IMR-90 (cell line): ENCODE measurements around the gene KRT33A. TPM values are rescaled to one million over a fixed set of nuclear protein-coding genes. Genes with fewer than 3 reads are reported as not detected.

Experiments
- ATAC-seq: fragments of 200-7000 bp; cut with Tn5 transposase; 2 replicates; pipeline ENCODE4 v1.9.1; 2020; ENCODE audit warnings: low read depth, mild to moderate bottlenecking, moderate library complexity
- BruUV-seq: library from RNA; stranded (reverse); fragments of 400-500 nt; replicated peaks from 2 replicates; lab custom pipeline; 2021; lab: Mats Ljungman, UMichigan
- CTCF ChIA-PET: fragments of 300-600 bp; formaldehyde crosslinking; extraction: SDS; loops from one replicate; lab custom pipeline; 2021; ENCODE audit warnings: antibody characterized with exemption; lab: Yijun Ruan, JAX
- POLR2A ChIA-PET: fragments of 300-600 bp; sonication (Branson Sonifier 250); formaldehyde crosslinking; loops from one replicate; lab custom pipeline; 2022; ENCODE audit warnings: antibody characterized with exemption; ENCODE audit not compliant: unreplicated experiment; lab: Charles Lee
- DNase-seq: peaks from one replicate; pipeline ENCODE4 v3.0.0; 2013
- H2AFZ ChIP-seq: replicated peaks from 2 replicates; pipeline ENCODE3; 2013; ENCODE audit warnings: low read length, mild to moderate bottlenecking; ENCODE audit not compliant: poor library complexity
- H2AK5ac ChIP-seq: 2 replicates; pipeline ENCODE4 v1.6.1; 2013; ENCODE audit warnings: low read depth, low read length, inconsistent platforms
- H2AK9ac ChIP-seq: replicated peaks from 2 replicates; pipeline ENCODE3; 2013; ENCODE audit warnings: mild to moderate bottlenecking, low read depth, low read length, moderate library complexity; ENCODE audit not compliant: poor library complexity
- H2BK120ac ChIP-seq: 2 replicates; pipeline ENCODE4 v1.6.1; 2013; ENCODE audit warnings: low read depth, low read length, inconsistent platforms
- H2BK15ac ChIP-seq: 3 replicates; pipeline ENCODE4 v1.6.1; 2013; ENCODE audit warnings: low read depth, low read length, inconsistent platforms
- H2BK20ac ChIP-seq: 2 replicates; pipeline ENCODE4 v1.6.1; 2013; ENCODE audit warnings: low read depth, mild to moderate bottlenecking, inconsistent platforms, low read length, moderate library complexity
- H2BK5ac ChIP-seq: 2 replicates; pipeline ENCODE4 v1.6.1; 2013; ENCODE audit warnings: mild to moderate bottlenecking, low read depth, low read length, inconsistent platforms; ENCODE audit not compliant: poor library complexity, severe bottlenecking
- H3K14ac ChIP-seq: replicated peaks from 2 replicates; pipeline ENCODE4 v1.6.1; 2013; ENCODE audit warnings: low read depth, low read length, inconsistent platforms
- H3K18ac ChIP-seq: 2 replicates; pipeline ENCODE4 v1.6.1; 2013; ENCODE audit warnings: low read depth, low read length, control low read depth
- H3K23ac ChIP-seq: 2 replicates; pipeline ENCODE4 v1.6.1; 2013; ENCODE audit warnings: low read depth, low read length, inconsistent platforms
- H3K27ac ChIP-seq: 2 replicates; pipeline ENCODE4 v1.5.1; 2013; ENCODE audit warnings: mild to moderate bottlenecking, control low read depth, low read length; ENCODE audit not compliant: insufficient read depth
- H3K27me3 ChIP-seq: 2 replicates; pipeline ENCODE4 v1.6.1; 2013; ENCODE audit warnings: low read length; ENCODE audit not compliant: control insufficient read depth, insufficient read depth
- H3K36me3 ChIP-seq: 2 replicates; pipeline ENCODE4 v1.6.1; 2013; ENCODE audit warnings: low read length, mixed read lengths; ENCODE audit not compliant: control insufficient read depth, insufficient read depth
- H3K4ac ChIP-seq: 2 replicates; pipeline ENCODE4 v1.6.1; 2013; ENCODE audit warnings: low read depth, low read length, inconsistent platforms
- H3K4me1 ChIP-seq: 2 replicates; pipeline ENCODE4 v1.6.1; 2013; ENCODE audit warnings: low read length, mixed read lengths; ENCODE audit not compliant: control insufficient read depth, insufficient read depth
- H3K4me2 ChIP-seq: 2 replicates; pipeline ENCODE4 v1.6.1; 2013; ENCODE audit warnings: low read depth, mild to moderate bottlenecking, control low read depth, low read length, moderate library complexity
- H3K4me3 ChIP-seq: 2 replicates; pipeline ENCODE4 v1.5.1; 2013; ENCODE audit warnings: low read depth, mild to moderate bottlenecking, control low read depth, low read length, moderate library complexity; ENCODE audit not compliant: insufficient read depth
- H3K56ac ChIP-seq: 2 replicates; pipeline ENCODE4 v1.6.1; 2013; ENCODE audit warnings: low read length, inconsistent platforms; ENCODE audit not compliant: insufficient read depth; ENCODE audit errors: extremely low read depth
- H3K79me1 ChIP-seq, 2 experiments: 2 replicates each; pipeline ENCODE4 v1.6.1; 2013; ENCODE audit warnings: low read length in 2 of 2, inconsistent platforms in 1 of 2, low read depth in 1 of 2
- H3K9ac ChIP-seq: 2 replicates; pipeline ENCODE4 v1.6.1; 2013; ENCODE audit warnings: low read depth, low read length, control low read depth
- H3K9me1 ChIP-seq: 2 replicates; pipeline ENCODE4 v1.6.1; 2013; ENCODE audit warnings: low read length, inconsistent platforms; ENCODE audit not compliant: insufficient read depth
- H3K9me3 ChIP-seq: 2 replicates; pipeline ENCODE4 v1.6.1; 2013; ENCODE audit warnings: low read length; ENCODE audit not compliant: control insufficient read depth, insufficient read depth
- H4K20me1 ChIP-seq: 2 replicates; pipeline ENCODE4 v1.6.1; 2013; ENCODE audit warnings: low read length, inconsistent platforms; ENCODE audit not compliant: insufficient read depth
- H4K5ac ChIP-seq: 2 replicates; pipeline ENCODE4 v1.6.1; 2013; ENCODE audit warnings: mild to moderate bottlenecking, low read depth, low read length, control low read depth
- H4K8ac ChIP-seq, 2 experiments: 2 replicates each; pipeline ENCODE4 v1.6.1; 2013; ENCODE audit warnings: low read depth in 2 of 2, low read length in 2 of 2, control low read depth in 1 of 2, inconsistent platforms in 1 of 2
- H4K91ac ChIP-seq: 2 replicates; pipeline ENCODE4 v1.6.1; 2013; ENCODE audit warnings: low read depth, low read length, inconsistent platforms; ENCODE audit not compliant: insufficient read depth
- BHLHE40 ChIP-seq: fragments of 150-350 bp; IDR thresholded peaks from 2 replicates; pipeline ENCODE4 v1.6.1; 2016; ENCODE audit warnings: mild to moderate bottlenecking, low read depth, low read length
- CEBPB ChIP-seq: IDR thresholded peaks from 2 replicates; pipeline ENCODE4 v1.6.1; 2012; ENCODE audit warnings: low read depth, low read length, improper control_type of control experiment
- CHD1 ChIP-seq: IDR thresholded peaks from 2 replicates; pipeline ENCODE4 v1.6.1; 2012; ENCODE audit warnings: low read depth, low read length, improper control_type of control experiment
- CTCF ChIP-seq: conservative IDR thresholded peaks from 2 replicates; pipeline ENCODE4 v1.5.1; 2012; ENCODE audit warnings: mild to moderate bottlenecking, low read depth, low read length, improper control_type of control experiment
- ELK1 ChIP-seq: fragments of 150-350 bp; IDR thresholded peaks from 2 replicates; pipeline ENCODE4 v1.6.1; 2016; ENCODE audit warnings: low read depth, mild to moderate bottlenecking, low read length, moderate library complexity, borderline replicate concordance
- FOS ChIP-seq: fragments of 150-350 bp; IDR thresholded peaks from 2 replicates; pipeline ENCODE4 v1.6.1; 2016; ENCODE audit warnings: low read depth, low read length
- MAFK ChIP-seq: IDR thresholded peaks from 2 replicates; pipeline ENCODE4 v1.6.1; 2012; ENCODE audit warnings: low read depth, low read length, improper control_type of control experiment
- MAZ ChIP-seq: IDR thresholded peaks from 2 replicates; pipeline ENCODE4 v1.6.1; 2012; ENCODE audit warnings: low read depth, mild to moderate bottlenecking, low read length, improper control_type of control experiment, moderate library complexity, borderline replicate concordance
- MXI1 ChIP-seq: IDR thresholded peaks from 2 replicates; pipeline ENCODE4 v1.6.1; 2012; ENCODE audit warnings: low read depth, mild to moderate bottlenecking, low read length, moderate library complexity, borderline replicate concordance
- NFE2L2 ChIP-seq: fragments of 150-350 bp; IDR thresholded peaks from 2 replicates; pipeline ENCODE4 v1.6.1; 2016; ENCODE audit warnings: low read depth, mild to moderate bottlenecking, low read length
- POLR2A ChIP-seq: IDR thresholded peaks from 2 replicates; pipeline ENCODE4 v1.6.1; 2012; ENCODE audit warnings: mild to moderate bottlenecking, low read depth, low read length
- RAD21 ChIP-seq: IDR thresholded peaks from 2 replicates; pipeline ENCODE4 v1.6.1; 2012; ENCODE audit warnings: low read length, improper control_type of control experiment
- RCOR1 ChIP-seq: IDR thresholded peaks from 2 replicates; pipeline ENCODE4 v1.6.1; 2012; ENCODE audit warnings: mild to moderate bottlenecking, low read length, improper control_type of control experiment; ENCODE audit not compliant: insufficient replicate concordance
- RFX5 ChIP-seq: IDR thresholded peaks from 2 replicates; pipeline ENCODE4 v1.8.0; 2012; ENCODE audit warnings: low read depth, mild to moderate bottlenecking, low read length, moderate library complexity
- SMC3 ChIP-seq: fragments of 150-350 bp; IDR thresholded peaks from 2 replicates; pipeline ENCODE4 v1.6.1; 2016; ENCODE audit warnings: low read depth, mild to moderate bottlenecking, antibody characterized with exemption, low read length, moderate library complexity
- USF2 ChIP-seq: fragments of 150-350 bp; IDR thresholded peaks from 2 replicates; pipeline ENCODE4 v1.6.1; 2017; ENCODE audit warnings: mild to moderate bottlenecking, antibody characterized with exemption, low read length, low read depth
- WGBS, 2 experiments: methylation state at CpG; one replicate each; pipeline versions ENCODE4 v1.1.5 to v1.1.7; 2013; ENCODE audit warnings: missing lambda C conversion rate in 2 of 2; ENCODE audit not compliant: insufficient read length in 1 of 2; ENCODE audit errors: extremely low coverage in 2 of 2; 5-methylcytosine and 5-hydroxymethylcytosine counted together
- dilution Hi-C: fragments of 300-500 bp; cut with HindIII; formaldehyde crosslinking; loops from one replicate; pipeline ENCODE4 v1.14.3; 2018; ENCODE audit warnings: low sequenced_read_pairs; ENCODE audit not compliant: unreplicated experiment
- in situ Hi-C: fragments of 300-500 bp; cut with MboI; formaldehyde crosslinking; loops from 3 replicates; pipeline ENCODE4 v1.14.3; 2019; ENCODE audit warnings: low sequenced_read_pairs, inconsistent platforms, mixed read lengths
- intact Hi-C: fragments of 100-400 bp; cut with micrococcal nuclease; formaldehyde crosslinking; loops from 2 replicates; pipeline ENCODE4 v1.10.0; 2022
- polyA plus RNA-seq, 3 experiments: library from polyadenylated mRNA; depleted of rRNA; stranded (reverse); fragments of >200 nt; gene quantifications; 2 replicates each; pipeline ENCODE4 v1.2.3, GENCODE V29; 2012; ENCODE audit warnings: low replicate concordance in 1 of 3
- total RNA-seq: library from RNA; depleted of rRNA; stranded (reverse); fragments of >200 nt; gene quantifications from 2 replicates; pipeline ENCODE4 v1.2.3, GENCODE V29; 2012

Gene KRT33A
- total and polyA plus RNA-seq, 2 of the 4 experiments (the other 2 are of a cell fraction), result not detected

GRCh38 chr17:41331606-41332005 lies 19.0 kb downstream of the KRT33A start:
- no peak overlapping the region for H2AK9ac ChIP-seq
- H4K8ac ChIP-seq, result no peak overlapping the region
- H3K27ac ChIP-seq, result no peak overlapping the region
- DNase-seq (no peak), ATAC-seq (no peak)
- no peak overlapping the region for H3K4ac ChIP-seq
- H2BK5ac ChIP-seq, result no peak overlapping the region
- POLR2A ChIA-PET, result interaction anchor here (0.6 kb wide), 1 partner anchor 153 kb away, joined by 3 read pairs; no protein-coding TSS in a partner anchor
- 53% methylated on average over 3 of the region's 7 CpGs; no CpG with 5 or more reads in 1 of the 2 experiments for WGBS, 2 experiments
- peak overlapping the region; percentile 54; the same call in 1 of the 2 replicates for H2BK120ac ChIP-seq
- H3K79me1 ChIP-seq, result no peaks in the 10 kb centered on the region
- H4K20me1 ChIP-seq, result no peaks in the 10 kb centered on the region
- intact Hi-C loops (no loop called here), in situ Hi-C loops (loop anchor here (5.0 kb wide), 1 partner anchor 331 kb away; no protein-coding TSS in a partner anchor), dilution Hi-C loops (no loop called here)
- H3K4me1 ChIP-seq, result no peaks in the 10 kb centered on the region
- no peak overlapping the region for H3K14ac ChIP-seq
- no peak overlapping the region for H3K4me3 ChIP-seq
- no peak overlapping the region for H3K4me2 ChIP-seq
- no peak overlapping the region; the same call in 1 of the 2 replicates for H2BK20ac ChIP-seq
- no peak overlapping the region for H2BK15ac ChIP-seq
- H3K23ac ChIP-seq, result no peak overlapping the region
- H3K9me3 ChIP-seq, result no peaks in the 10 kb centered on the region
- peaks cover 3% of the 10 kb centered on the region for H3K27me3 ChIP-seq
- no peak overlapping the region for H3K18ac ChIP-seq
- BruUV-seq, result no TSS peak
- H3K36me3 ChIP-seq, result no peaks in the 10 kb centered on the region
- H4K91ac ChIP-seq, result no peak overlapping the region
- H4K5ac ChIP-seq, result no peak overlapping the region
- H3K56ac ChIP-seq, result no peak overlapping the region
- CTCF ChIA-PET, result no interaction called here
- TF ChIP-seq ELK1 (no peak), NFE2L2 (no peak), CHD1 (no peak), FOS (no peak), RCOR1 (no peak), MAFK (no peak), CTCF (no peak), RFX5 (no peak), POLR2A (no peak), MXI1 (no peak), USF2 (no peak), SMC3 (no peak), MAZ (no peak), RAD21 (no peak), BHLHE40 (no peak), CEBPB (no peak)
- H3K9ac ChIP-seq, result no peak overlapping the region
- H2AK5ac ChIP-seq, result peak overlapping the region; percentile 72; the same call in 1 of the 2 replicates
- no peak overlapping the region for H2AFZ ChIP-seq
- peaks cover 3% of the 10 kb centered on the region; the same call in 1 of the 2 replicates for H3K9me1 ChIP-seq
